CD4-positive, alpha-beta T cell treated with Interferon alpha-2 for 1 hour (primary cell): Measurements from ENCODE around the gene PPIP5K2.
A peak's percentile ranks its signal among the peaks of the same experiment; 100 is the strongest.
"Not testable (repeated sequence)": the region's sequence is repeated elsewhere in the genome, so short reads cannot be mapped to it uniquely, and the experiment has no call there.

Experiments used
- DNase-seq, 2 donors: peaks; one replicate each; pipeline ENCODE4 v3.0.0-alpha.2; 2020 to 2022

The PPIP5K2 gene

DNA sequence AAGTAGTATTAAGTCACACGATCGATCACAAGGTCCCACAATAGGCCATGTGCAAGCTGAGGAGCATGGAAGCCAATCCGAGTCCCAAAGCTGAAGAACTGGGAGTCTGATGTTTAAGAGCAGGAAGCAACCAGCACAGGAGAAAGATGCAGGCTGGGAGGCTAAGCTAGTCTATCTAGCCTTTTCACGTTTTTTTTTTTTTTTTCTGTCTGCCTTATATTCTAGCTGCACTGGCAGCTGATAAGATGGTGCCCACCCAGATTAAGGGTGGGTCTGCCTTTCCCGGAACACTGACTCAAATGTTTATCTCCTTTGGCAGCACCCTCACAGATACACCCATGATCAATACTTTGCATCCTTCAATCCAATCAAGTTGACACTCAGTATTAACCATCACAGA lies 6.5 kb downstream of the PPIP5K2 start:
- DNase-seq = no peak

DNA sequence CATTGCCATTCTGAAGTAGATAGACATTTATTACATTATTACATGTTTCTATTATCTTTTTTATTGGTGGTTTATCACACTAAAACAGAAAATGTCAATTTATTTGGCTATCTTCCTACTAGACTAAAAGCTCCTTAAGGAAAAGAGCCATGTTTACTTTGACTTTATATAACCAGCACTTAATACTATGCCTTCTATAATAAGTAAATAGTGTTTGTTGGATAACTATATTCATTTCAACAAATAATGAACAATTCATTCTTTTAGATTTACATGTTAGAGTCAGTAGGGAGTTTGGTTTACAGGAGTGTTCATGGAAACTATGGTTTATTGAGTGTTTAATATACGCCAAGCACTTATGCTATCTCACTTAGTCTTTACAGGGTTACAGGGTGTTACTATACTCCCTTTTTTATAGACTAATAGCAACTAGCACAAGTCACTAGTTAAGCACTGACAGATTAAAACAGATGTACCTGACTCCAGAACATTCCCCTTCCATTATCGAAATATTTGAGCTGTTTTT lies 7.3 kb downstream of the PPIP5K2 start:
- DNase-seq = no peak

DNA sequence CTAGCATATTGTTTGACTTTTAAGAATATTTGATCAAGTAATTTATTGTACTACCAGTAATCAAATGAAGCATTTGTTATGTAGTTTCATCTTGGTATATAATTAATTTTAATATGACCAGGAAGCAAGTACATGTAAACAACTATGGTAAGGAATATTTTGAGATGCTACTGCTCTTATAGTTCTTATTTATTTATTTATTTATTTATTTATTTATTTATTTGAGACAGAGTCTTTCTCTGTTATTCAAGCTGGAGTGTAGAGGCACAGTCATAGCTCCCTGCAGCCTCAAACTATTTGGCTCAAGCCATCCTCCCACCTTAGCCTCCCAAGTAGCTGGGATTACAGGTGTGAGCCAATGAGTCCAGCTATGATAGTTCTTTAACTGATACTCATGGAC lies 8.1 kb downstream of the PPIP5K2 start:
- DNase-seq = no peak

DNA sequence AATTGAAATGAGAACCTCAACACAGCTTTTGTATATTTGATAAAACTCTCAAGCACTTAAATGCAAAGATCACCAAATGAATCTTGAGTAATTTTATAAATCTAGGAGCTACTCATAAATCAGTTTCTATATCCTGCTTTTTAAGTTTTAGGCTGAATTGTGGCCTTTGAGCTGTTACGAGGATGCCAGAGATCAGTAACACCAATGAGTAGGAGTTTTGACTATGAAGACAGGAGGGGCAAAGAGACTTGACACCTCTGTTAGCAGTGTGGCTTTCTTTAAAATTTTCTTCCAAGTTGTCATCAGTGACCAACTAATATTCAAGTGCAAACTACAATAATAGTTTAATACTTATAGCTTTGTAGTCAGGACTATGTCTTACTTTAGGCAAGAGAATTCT lies 12.6 kb downstream of the PPIP5K2 start:
- no peak for DNase-seq

DNA sequence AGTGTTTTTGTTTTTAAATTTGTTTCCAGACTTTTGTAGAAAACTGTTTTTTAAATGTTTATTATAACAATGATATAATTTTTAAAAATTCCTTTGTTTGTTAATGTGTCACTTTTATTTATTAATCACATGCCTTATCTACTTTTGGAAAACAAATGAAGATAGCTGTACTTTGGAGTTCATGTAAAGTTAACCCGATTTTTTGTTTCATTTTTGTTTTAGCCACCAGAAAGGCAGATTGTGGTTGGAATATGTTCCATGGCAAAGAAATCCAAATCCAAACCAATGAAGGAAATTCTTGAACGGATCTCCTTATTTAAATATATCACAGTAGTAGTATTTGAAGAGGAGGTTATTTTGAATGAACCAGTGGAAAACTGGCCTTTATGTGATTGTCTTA lies 13.1 kb downstream of the PPIP5K2 start:
- no peak for DNase-seq

DNA sequence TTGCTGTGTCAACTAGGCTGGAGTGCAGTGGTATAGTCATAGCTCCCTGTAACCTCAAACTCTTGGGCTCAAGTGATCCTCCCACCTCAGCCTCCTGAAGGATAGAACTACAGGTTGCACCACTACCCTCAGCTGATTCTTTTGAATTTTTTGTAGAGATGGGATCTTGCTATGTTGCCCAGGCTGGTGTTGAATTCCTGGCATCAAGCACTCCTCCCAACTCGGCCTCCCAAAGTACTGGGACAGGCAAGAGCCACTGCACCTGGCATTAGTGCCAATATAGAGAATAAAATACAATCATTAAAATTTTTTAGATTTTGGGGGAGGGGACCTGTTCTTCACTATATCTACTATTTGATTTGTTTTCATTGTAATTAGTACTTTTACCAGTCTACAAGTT lies 15.4 kb downstream of the PPIP5K2 start:
- no peak for DNase-seq

DNA sequence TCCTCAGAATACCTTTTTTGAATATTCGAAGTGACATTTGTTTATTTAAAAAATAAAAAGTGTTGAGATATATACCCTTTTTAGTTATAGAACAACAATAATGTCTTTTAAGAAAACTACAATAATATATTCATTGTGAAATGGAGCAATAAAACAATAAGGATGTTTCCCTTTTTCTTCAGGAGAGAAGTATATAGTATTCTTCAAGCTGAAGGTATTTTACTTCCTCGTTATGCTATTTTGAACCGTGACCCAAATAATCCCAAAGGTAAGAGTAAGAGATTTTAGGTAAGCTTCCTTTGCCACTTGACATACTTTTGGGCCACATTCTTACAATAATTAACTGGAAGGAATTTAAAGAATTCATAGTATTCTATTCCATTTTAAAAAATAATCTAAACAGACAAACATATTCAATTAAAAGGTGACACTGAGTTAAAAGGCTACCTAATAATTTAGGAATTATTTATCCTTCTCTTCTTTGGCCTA lies 18.1 kb downstream of the PPIP5K2 start:
- DNase-seq = no peak

DNA sequence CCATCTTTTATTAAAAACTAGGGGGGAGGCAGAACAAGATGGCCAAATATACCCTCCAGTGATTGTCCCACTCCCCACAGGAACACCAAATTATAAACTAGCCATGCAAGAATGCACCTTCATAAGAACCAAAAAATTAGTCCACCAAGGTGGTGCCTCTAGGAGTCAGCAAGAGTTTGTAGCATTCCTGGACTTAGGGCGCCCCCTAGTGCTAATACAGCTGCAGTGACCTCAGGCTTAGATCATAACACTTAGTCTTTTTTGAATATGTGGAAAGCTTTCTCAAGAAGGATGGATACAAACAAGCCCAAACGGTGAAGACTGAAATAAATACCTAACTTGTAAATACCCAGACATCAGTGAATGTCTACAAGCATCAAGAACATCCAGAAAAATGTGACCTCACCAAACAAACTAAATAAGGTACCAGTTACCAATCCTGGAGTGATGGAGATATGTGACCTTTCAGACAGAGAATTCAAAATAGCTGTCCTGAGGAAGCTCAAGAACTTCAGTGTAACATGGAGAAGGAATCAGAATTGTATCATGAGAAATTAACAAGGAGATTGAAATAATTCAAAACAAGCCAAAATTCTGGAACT lies 19.3 kb downstream of the PPIP5K2 start:
- peak; percentile 78 to 87 for DNase-seq

DNA sequence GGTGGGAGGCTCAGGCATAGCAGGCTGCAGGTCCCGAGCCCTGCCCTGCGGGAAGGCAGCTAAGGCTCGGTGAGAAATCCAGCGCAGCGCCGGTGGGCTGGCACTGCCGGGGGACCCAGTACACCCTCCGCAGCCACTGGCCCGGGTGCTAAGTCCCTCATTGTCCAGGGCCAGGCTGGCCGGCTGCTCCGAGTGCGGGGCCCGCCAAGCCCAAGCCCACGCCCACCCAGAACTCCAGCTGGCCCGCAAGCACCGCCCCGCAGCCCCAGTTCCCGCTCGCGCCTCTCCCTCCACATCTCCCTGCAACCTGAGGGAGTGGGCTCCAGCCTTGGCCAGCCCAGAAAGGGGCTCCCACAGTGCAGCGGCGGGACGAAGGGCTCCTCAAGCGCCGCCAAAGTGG lies 22.0 kb downstream of the PPIP5K2 start:
- not testable (repeated sequence) for DNase-seq

DNA sequence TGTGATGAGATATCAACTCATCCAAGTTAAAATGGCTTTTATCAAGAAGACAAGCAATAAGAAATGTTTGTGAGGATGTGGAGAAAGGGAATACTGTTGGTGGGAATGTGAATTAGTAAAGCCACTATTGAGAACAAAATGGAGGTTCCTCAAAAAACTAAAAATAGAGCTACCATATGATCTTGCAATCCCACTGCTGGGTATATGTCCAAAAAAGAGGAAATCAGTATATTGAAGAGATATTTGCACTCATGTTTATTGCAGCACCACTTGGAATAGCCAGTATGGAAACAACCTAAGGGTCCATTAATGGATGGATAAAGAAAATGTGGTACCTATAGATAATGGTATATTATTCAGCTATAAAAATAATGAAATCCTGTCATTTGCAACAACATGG lies 25.1 kb downstream of the PPIP5K2 start:
- DNase-seq = no peak

DNA sequence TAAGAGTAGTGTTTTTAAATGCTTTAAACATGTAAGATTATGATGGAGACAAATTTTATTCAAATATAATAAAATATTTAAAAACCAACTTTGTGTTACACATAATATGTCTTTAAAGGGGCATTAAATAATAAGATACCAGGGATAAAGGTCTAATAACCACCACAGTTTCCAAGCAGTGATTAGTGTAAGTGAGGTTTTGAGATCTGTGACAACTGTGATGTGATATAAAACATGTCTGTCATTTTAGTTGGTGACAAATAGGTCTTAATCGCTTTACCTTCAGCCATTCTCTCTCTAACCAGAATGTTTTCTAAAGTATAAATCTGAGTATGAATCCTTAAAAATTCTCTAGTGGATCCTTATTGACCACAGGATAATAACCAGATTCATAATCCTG lies 28.1 kb downstream of the PPIP5K2 start:
- DNase-seq = no peak

DNA sequence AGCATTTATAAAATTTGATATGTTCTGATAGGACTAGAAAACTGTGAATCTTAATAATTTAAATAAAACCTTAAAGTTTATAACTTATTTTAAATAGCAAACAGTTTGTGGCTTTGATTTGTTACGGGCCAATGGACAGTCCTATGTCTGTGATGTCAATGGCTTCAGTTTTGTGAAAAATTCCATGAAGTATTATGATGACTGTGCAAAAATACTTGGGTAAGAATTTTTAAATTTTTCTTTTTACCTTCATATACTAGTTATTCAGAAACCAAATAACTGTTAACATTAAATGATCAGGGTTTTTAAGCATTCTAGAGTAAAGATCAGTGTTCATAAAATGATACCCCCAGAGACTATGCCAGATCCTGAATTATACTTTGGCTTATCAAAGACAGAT lies 31.1 kb downstream of the PPIP5K2 start:
- no peak for DNase-seq

DNA sequence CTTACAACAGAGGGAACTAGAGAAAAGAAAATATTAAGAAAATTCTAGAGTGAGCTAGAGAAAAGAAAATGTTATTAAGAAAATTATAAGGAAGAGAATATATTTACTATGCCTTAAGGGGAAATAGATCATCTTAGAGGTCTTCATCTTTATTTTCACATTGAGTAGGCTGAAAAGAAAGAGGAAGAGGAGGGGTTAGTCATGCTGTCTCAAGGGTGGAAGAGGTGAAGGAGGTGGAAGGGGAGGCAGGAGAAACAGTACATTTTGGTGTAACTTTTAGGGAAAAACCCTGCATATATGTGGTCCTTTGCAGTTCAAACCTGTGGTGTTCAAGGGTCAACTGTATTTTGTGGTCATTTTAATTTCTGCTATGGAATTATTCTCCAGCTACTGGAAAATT lies 46.6 kb downstream of the PPIP5K2 start:
- no peak for DNase-seq

DNA sequence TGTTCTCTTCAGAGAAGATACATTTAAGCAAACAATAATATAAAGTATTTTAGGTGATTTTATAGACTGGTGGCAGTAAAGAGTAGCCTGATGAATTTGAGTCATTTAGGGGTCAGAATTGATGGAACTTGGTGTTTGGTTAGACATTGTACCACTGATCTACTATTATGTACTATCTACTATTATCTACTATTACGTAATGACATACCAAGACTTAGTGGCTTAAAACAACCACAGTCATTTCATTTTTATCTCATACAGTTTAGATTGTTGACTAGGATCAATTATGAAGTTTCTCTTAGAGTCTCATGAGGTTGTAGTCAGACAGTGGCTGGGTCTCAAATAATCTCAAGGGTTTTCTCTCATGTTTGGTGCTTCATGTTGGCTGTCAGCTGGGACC lies 54.0 kb downstream of the PPIP5K2 start:
- no peak for DNase-seq

DNA sequence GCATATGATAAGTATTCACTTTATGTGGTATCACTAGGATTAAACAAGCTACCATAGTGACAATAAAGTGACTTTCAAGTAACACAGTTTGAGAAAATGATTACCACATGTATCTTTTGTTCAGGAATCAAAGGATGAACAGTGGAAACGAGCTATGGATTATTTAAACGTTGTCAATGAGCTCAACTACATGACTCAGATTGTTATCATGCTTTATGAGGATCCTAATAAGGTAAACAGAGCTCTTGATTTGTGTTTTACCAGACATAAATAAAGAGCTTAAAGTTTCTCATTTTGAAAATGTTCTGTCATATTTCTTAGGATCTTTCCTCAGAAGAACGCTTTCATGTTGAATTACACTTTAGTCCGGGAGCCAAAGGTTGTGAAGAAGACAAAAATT lies 57.4 kb downstream of the PPIP5K2 start:
- no peak for DNase-seq

DNA sequence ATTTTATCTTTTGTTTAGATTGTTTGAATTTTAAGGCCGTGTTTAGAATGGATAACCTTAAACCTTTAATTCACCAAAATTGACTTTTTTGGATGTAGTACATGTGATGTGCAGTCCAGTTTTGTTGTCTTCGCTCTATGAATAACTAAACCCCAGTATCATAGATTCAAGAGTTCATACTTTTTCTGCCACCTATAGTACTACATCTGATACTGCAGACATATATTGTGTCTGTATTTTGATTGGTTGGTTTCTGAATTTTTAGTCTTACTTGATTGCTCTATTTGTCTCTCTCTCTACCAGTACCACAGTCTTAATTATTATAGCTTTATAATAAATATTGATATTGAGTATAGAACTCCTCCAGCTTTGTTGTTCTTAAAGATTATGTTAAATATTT lies 58.1 kb downstream of the PPIP5K2 start:
- DNase-seq = no peak

DNA sequence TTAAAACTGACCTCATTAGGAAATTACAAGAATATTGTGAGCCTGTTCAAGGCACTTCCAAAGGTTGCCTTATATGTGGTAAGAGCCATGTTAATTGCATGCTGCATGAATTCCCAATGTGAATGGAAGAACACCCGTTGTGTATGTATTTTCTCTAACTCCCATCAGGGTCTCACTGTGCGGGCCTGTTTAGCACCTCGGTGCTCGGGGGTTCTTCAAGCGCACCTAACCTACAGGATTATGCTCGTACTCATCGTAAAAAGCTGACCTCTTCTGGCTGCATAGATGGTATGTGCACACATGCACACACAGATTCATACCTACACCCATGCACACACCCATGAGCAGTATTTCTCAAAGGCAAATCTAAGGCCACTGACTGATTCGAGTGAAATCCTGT lies 66.1 kb downstream of the PPIP5K2 start:
- no peak for DNase-seq

DNA sequence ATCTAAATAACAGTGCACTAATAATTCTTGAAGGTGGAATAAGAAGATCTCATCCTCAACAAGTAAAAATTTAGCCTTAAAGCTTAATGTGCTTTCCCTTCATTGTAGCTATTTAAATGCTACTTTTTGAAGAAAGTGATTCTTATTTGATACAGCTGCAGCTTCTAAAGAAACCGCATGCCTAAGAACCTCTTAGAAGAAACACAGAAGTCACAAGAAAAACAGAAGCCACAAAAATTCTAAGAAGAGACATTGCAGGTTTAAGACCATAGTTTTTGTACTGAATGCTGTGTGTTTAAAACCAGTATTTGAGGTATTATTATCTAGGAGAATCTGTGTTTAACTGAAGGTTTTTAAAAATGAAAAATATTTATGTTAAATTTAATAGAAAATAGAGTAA lies 68.3 kb downstream of the PPIP5K2 start:
- DNase-seq = no peak

DNA sequence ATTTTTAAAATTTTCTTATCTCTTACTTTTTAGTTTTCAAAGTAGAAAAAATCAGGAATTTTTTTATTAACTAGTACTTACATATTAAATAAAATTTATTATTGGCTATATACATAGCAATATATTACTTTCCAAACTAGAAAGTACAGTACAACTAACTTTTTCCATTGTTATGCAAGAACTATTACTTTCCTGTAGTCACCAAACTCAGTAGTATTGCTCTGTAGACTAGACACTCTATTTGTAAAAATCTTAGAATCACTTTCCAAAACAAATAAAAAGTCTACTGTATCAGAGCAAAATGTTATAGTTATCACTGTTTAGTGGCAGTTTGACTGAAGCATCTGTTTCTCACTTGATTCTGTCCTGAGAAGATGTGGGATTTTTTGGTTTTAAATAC lies 83.1 kb downstream of the PPIP5K2 start:
- DNase-seq = no peak

DNA sequence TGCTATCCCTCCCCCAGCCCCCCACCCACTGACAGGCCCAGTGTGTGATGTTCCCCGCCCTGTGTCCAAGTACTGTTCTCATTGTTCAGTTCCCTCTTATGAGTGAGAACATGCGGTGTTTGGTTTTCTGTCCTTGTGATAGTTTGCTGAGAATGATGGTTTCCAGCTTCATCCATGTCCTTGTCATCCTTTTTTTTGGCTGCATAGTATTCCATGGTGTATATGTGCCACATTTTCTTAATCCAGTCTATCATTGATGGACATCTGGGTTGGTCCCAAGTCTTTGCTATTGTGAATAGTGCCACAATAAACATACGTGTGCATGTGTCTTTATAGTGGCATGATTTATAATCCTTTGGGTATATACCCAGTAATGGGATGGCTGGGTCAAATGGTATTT lies 84.9 kb downstream of the PPIP5K2 start:
- DNase-seq = not testable (repeated sequence)

DNA sequence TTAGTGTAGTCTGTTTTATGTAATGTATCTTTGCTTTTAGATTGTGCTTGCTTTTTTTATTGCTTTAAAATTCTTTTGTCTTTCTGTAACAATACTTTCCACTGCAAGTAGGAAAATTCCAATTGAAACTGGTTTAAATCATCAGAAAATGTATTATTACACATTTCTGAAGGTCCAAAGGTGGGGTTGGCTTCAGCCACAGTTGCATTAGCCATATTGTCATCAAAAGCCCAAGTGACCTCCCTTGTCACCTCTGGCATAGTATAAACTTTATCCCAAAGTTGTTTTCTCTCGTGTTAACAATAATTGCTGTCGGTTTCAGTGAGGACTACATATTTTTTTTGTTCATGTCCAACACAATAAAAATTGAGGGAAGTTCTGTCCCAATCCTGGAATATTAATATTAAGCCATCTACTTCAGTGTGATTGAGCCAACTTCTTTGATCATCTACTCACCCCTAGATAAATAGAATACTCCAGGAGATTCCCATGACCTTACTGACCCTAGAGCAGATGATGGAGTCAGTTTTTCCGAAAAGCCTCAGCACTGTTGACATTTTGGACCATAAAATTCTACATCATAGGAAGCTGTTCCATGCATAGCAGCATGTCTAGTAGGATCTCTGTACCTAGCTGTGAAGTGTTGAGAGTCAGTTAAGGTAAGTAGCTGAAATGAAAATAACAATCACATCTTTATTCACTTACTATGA lies 86.0 kb downstream of the PPIP5K2 start:
- no peak for DNase-seq

DNA sequence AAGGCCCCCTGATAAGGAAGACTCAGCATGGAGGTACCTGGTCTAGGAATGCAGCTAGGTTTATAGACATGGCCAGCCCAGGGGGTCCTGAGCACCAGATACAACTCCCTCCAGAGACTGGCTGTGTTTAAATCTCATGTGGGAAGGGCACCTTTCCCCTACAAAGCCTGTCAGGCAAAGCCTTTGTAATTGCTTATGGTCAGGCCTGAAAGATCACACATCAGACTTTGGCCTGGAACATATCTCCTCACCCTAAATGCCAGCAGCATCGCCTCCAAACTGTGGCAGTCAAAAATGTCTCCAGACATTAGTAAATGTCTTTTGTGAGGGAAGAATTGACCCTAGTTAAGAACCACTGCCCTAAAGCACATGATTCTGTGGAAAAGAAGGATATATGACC lies 86.9 kb downstream of the PPIP5K2 start:
- no peak for DNase-seq

DNA sequence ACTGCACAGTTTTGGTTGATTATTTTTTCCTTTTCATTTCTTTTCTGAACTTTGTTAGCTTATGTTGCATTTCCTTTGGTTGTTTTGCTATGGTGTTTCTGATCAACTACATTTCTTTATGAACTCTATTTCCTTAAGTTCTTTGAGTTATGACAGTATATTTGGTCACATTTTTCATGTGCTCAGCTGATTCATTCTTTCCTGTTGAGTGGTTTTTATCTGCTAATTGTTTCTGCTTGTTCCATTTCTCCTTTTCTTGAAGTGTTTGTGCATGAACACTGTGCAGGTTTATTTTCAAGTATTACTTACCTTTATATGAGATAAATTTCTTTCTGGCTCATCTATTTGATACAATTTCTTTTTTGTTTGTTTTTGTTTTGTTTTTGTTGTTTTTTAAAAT lies 87.6 kb downstream of the PPIP5K2 start:
- DNase-seq = no peak

DNA sequence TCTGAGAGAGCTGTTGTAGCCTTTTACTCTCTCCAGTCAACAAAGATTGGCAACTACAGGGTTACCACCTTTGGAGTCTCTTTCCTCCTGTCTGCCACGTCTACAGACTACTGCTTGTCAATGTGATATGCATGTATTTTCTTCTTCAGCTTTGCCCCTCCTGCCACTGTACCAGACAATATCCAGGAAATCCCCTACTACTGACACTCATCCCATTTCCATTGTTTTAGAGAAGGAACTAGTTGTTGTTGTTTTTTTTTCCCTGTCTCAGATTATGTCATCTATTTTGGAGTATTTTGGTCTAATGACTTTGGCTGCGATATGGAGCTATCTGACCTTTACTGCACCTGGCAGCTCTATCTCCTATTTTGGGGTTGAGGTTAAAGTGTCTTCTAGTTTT lies 88.4 kb downstream of the PPIP5K2 start:
- DNase-seq = no peak

DNA sequence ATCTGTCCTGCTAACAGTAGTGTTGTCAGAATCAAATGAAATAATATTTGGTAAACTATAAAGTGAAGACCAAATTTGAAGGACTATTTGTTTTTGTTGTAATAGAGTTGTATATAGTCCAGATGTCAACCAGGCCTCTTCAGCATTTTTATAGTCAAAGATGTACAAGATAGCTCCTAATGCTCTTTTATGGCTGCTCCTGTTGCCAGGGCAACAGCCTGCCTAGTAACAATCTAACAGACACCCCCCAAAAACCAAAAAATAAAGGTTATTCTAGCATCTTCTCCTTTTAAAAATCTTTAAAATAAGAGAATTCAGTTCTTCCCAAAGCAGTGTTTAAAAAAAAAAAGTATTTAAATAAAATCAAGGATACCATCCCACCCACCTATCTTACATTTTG lies 89.0 kb downstream of the PPIP5K2 start:
- no peak for DNase-seq
